Raji (cell line): ENCODE data around the gene GAS6.

Experiments used
- POLR2A ChIP-seq: IDR thresholded peaks from 2 replicates; pipeline ENCODE4 v1.6.1; 2011; ENCODE audit warnings: low read depth, low read length, control low read depth; ENCODE audit not compliant: insufficient read depth

Gene GAS6

GRCh38 chr13:113792886-113793717 lies 70.8 kb downstream of the GAS6 start:
- TF ChIP-seq POLR2A: no peak

- no peak for TF ChIP-seq POLR2A
These were observed 71.6 kb downstream of the GAS6 start for GRCh38 chr13:113792236-113792770.

GRCh38 chr13:113791761-113792160 lies 72.1 kb downstream of the GAS6 start:
- TF ChIP-seq POLR2A: no peak

GRCh38 chr13:113791226-113791625 lies 72.7 kb downstream of the GAS6 start:
- no peak for TF ChIP-seq POLR2A

GRCh38 chr13:113789167-113789566 lies 74.7 kb downstream of the GAS6 start:
- TF ChIP-seq POLR2A: no peak

GRCh38 chr13:113788413-113789135 lies 75.3 kb downstream of the GAS6 start:
- no peak for TF ChIP-seq POLR2A

GRCh38 chr13:113787694-113788093 lies 76.2 kb downstream of the GAS6 start:
- TF ChIP-seq POLR2A: no peak

- TF ChIP-seq POLR2A: no peak
These were observed 77.5 kb downstream of the GAS6 start for GRCh38 chr13:113786262-113786841.

- no peak for TF ChIP-seq POLR2A
These were observed 78.5 kb downstream of the GAS6 start for GRCh38 chr13:113785051-113786010.

- no peak for TF ChIP-seq POLR2A
These were observed 79.2 kb downstream of the GAS6 start for GRCh38 chr13:113784645-113785024.

- no peak for TF ChIP-seq POLR2A
These were observed 79.8 kb downstream of the GAS6 start for GRCh38 chr13:113783966-113784644.

GRCh38 chr13:113783200-113783881 lies 80.5 kb downstream of the GAS6 start:
- TF ChIP-seq POLR2A: no peak

GRCh38 chr13:113782472-113782871 lies 81.4 kb downstream of the GAS6 start:
- TF ChIP-seq POLR2A: no peak

GRCh38 chr13:113781571-113781970 lies 82.3 kb downstream of the GAS6 start:
- TF ChIP-seq POLR2A: no peak
